Measurements from ENCODE around the gene PKD2L1. TPM values are rescaled to one million over a fixed set of nuclear protein-coding genes. Genes with fewer than 3 reads are reported as not detected.

The PKD2L1 gene
- total and polyA plus RNA-seq, 9 of the 15 experiments (the other 6 are each of a cell fraction or from before 2014, with no cell fraction given), result not detected

DNA sequence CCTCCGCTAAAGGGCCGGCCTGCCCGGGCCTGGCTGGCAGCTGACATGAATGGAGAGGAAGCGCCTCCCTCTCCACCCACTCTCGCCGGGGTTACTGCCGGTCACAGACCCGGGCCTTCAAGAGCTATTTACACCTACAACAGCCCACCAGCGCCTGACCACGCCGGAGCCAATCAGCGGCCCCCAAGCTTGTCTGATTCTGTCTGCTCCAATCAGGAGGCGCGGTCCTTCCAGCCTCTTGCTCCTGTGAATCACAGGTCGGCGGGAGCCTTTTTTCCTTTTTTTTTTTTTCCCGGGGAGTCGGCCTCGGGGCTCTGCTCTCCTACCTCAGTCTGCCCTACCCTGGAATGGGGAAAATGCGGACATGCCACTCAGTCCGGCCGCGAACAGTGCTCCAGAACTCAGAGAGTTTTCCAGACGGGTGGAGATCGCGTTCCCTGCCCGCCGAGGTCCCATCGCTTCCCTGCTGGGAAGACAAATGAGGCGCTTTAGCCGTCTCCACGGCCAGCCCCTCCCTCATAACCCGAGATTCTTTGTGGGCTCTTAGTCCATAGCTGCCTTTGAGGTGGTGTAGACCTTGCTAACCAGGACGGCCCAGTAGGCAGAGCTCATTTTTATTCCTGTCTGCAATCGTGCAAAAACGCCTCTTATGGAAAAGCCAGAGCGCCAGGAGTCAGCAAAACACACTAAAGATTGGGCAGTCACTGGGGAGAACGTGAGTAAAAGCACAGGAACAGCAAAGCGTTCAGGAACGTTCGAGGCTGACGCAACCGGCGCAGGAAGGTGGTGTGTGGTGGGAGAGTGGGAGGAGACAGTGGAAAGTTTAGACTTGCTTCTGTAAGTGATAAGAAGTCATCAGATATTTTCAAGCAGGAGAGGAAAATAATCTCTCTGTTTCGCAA, 43.5 kb upstream of the PKD2L1 start (continued):
- TF ChIP-seq, protein P1, sequence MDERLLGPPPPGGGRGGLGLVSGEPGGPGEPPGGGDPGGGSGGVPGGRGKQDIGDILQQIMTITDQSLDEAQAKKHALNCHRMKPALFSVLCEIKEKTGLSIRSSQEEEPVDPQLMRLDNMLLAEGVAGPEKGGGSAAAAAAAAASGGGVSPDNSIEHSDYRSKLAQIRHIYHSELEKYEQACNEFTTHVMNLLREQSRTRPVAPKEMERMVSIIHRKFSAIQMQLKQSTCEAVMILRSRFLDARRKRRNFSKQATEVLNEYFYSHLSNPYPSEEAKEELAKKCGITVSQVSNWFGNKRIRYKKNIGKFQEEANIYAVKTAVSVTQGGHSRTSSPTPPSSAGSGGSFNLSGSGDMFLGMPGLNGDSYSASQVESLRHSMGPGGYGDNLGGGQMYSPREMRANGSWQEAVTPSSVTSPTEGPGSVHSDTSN (CRISPR knock-in tag; IDR thresholded peaks at IDR 0.05; ENCODE audit: low read depth), result no peak
- TF ChIP-seq, protein P1 (tag; conservative IDR thresholded peaks at IDR 0.05; ENCODE audit: low read depth), result no peak
- TF ChIP-seq COPS2 (conservative IDR thresholded peaks at IDR 0.05), result no peak; the same call in 1 of the 2 replicates
- TF ChIP-seq HNRNPUL1 (IDR thresholded peaks at IDR 0.05; ENCODE audit: low read length), result no peak
- TF ChIP-seq ETS2 (tag; IDR thresholded peaks at IDR 0.05; ENCODE audit: borderline replicate concordance, poor library complexity, severe bottlenecking), result no peak
- no peak for TF ChIP-seq ZNF431 (CRISPR knock-in tag; IDR thresholded peaks at IDR 0.05)
- peak; percentile 59 for TF ChIP-seq SP1 (CRISPR knock-in tag; IDR thresholded peaks at IDR 0.05)
- TF ChIP-seq, protein P2, sequence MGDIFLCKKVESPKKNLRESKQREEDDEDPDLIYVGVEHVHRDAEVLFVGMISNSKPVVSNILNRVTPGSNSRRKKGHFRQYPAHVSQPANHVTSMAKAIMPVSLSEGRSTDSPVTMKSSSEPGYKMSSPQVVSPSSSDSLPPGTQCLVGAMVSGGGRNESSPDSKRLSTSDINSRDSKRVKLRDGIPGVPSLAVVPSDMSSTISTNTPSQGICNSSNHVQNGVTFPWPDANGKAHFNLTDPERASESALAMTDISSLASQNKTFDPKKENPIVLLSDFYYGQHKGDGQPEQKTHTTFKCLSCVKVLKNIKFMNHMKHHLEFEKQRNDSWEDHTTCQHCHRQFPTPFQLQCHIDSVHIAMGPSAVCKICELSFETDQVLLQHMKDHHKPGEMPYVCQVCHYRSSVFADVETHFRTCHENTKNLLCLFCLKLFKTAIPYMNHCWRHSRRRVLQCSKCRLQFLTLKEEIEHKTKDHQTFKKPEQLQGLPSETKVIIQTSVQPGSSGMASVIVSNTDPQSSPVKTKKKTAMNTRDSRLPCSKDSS (IDR thresholded peaks at IDR 0.05; ENCODE audit: low read depth, partially characterized antibody), result no peak
- no peak for TF ChIP-seq THRAP3 (IDR thresholded peaks at IDR 0.05; ENCODE audit: borderline replicate concordance)
- peak; percentile 41; the same call in 1 of the 2 replicates for TF ChIP-seq BRD4 (IDR thresholded peaks at IDR 0.05)
- TF ChIP-seq CREBBP (IDR thresholded peaks at IDR 0.05; ENCODE audit: low read depth, low read length), result no peak
- no peak; the same call in 1 of the 2 replicates for TF ChIP-seq ZBED1 (IDR thresholded peaks at IDR 0.05)
- peak; percentile 38; the same call in 1 of the 2 replicates for TF ChIP-seq MEF2D (tag; conservative IDR thresholded peaks at IDR 0.05; ENCODE audit: low read depth)
- TF ChIP-seq PURB (CRISPR knock-in tag; IDR thresholded peaks at IDR 0.05; ENCODE audit: low read depth), result no peak
- TF ChIP-seq CREB1 (IDR thresholded peaks at IDR 0.05), result 0 out of 2 replicates have a peak, but pooled peaks have one; percentile 22
- TF ChIP-seq CREB1 (CRISPR knock-in tag; IDR thresholded peaks at IDR 0.05), result no peak
- TF ChIP-seq RFX5 (IDR thresholded peaks at IDR 0.05; ENCODE audit: low read depth, low read length), result no peak
- TF ChIP-seq, protein P3, sequence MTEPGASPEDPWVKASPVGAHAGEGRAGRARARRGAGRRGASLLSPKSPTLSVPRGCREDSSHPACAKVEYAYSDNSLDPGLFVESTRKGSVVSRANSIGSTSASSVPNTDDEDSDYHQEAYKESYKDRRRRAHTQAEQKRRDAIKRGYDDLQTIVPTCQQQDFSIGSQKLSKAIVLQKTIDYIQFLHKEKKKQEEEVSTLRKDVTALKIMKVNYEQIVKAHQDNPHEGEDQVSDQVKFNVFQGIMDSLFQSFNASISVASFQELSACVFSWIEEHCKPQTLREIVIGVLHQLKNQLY (CRISPR knock-in tag; conservative IDR thresholded peaks at IDR 0.05), result no peak
- no peak for TF ChIP-seq SRSF7 (optimal IDR thresholded peaks at IDR 0.05; ENCODE audit: low read depth, low read length)
- TF ChIP-seq LCOR (CRISPR knock-in tag; IDR thresholded peaks at IDR 0.05), result no peak
- TF ChIP-seq CHD4 (IDR thresholded peaks at IDR 0.05; ENCODE audit: insufficient read depth, insufficient replicate concordance, low read depth, low read length, poor library complexity, severe bottlenecking), result no peak
- TF ChIP-seq BRF1 (IDR thresholded peaks at IDR 0.05; ENCODE audit: borderline replicate concordance, extremely low read depth, insufficient read length), result no peak
- no peak for TF ChIP-seq ZNF232 (CRISPR knock-in tag; IDR thresholded peaks at IDR 0.05)
- TF ChIP-seq ZNF12 (CRISPR knock-in tag; IDR thresholded peaks at IDR 0.05), result peak; percentile 75
- TF ChIP-seq EP400 (IDR thresholded peaks at IDR 0.05), result peak; percentile 90
